ENCODE measurements around the gene JPH2. TPM values are rescaled to one million over a fixed set of nuclear protein-coding genes. Genes with fewer than 3 reads are reported as not detected.

JPH2 gene
- total RNA-seq, 1 donor, result 50.5 TPM

GRCh38 chr20:44067650-44068081 lies 119.3 kb downstream of the JPH2 start:
- H3K4me3 ChIP-seq (ENCODE audit: low read depth, low read length), result no peak overlapping the region
- no peak for TF ChIP-seq CTCF (IDR thresholded peaks at IDR 0.05; ENCODE audit: insufficient read depth, low read depth, low read length)
- no peak for DNase-seq (ENCODE audit: low read depth)

- no peak for DNase-seq (ENCODE audit: low read depth)
- H3K4me3 ChIP-seq (ENCODE audit: low read depth, low read length), result no peak overlapping the region
- no peak for TF ChIP-seq CTCF (IDR thresholded peaks at IDR 0.05; ENCODE audit: insufficient read depth, low read depth, low read length)
These were observed 120.1 kb downstream of the JPH2 start for GRCh38 chr20:44066645-44067606.

GRCh38 chr20:44065401-44066340 lies 121.3 kb downstream of the JPH2 start:
- no peak for DNase-seq (ENCODE audit: low read depth)
- no peak for TF ChIP-seq CTCF (IDR thresholded peaks at IDR 0.05; ENCODE audit: insufficient read depth, low read depth, low read length)
- no peak overlapping the region for H3K4me3 ChIP-seq (ENCODE audit: low read depth, low read length)

- TF ChIP-seq CTCF (IDR thresholded peaks at IDR 0.05; ENCODE audit: insufficient read depth, low read depth, low read length), result no peak
- no peak overlapping the region for H3K4me3 ChIP-seq (ENCODE audit: low read depth, low read length)
- no peak for DNase-seq (ENCODE audit: low read depth)
These were observed 122.2 kb downstream of the JPH2 start for GRCh38 chr20:44064501-44065400.

Other genes with a start within 250 kb of the JPH2 start
- gene OSER1, start 23.6 kb upstream of the JPH2 start, total RNA-seq, result 28.7 and 45.8 TPM in 2 replicates
- gene GDAP1L1, start 60.1 kb upstream of the JPH2 start, total RNA-seq, result not detected in 2 replicates
- 8.7 and 10.8 TPM in 2 replicates for gene FITM2, start 124.0 kb upstream of the JPH2 start, total RNA-seq
- not detected in 2 replicates for gene R3HDML, start 149.9 kb upstream of the JPH2 start, total RNA-seq
- gene HNF4A, start 168.5 kb upstream of the JPH2 start, total RNA-seq, result not detected in 2 replicates

All from fibroblast of villous mesenchyme (primary cell).